ENCODE results near the gene ZNF264. TPM values are rescaled to one million over a fixed set of nuclear protein-coding genes. Genes with fewer than 3 reads are reported as not detected.
A peak's percentile ranks its signal among the peaks of the same experiment; 100 is the strongest.
"Not testable (repeated sequence)": the region's sequence is repeated elsewhere in the genome, so short reads cannot be mapped to it uniquely, and the experiment has no call there.

Gene ZNF264
- total RNA-seq, 1 donor from 2014 or later, result 24.0 TPM

GRCh38 chr19:57192993-57193392 is 1.7 kb downstream of the ZNF264 start:
- Histone ChIP-seq H3K36me3 (ENCODE audit: control insufficient read depth in 3 of 3, insufficient read depth in 3 of 3, low read length in 3 of 3) (peaks cover 41 to 43% (median 42%) of the 10 kb centered on the region in 3 donors), H3K4me3 (ENCODE audit: low read length in 3 of 3) (peak overlapping the region; percentile 97 to 99 (median 98)), H3K9ac (ENCODE audit: low read depth in 1 of 3, low read length in 3 of 3) (peak overlapping the region in 2 of 3 donors; percentile 5 to 94), H3K27me3 (ENCODE audit: control insufficient read depth in 3 of 3, insufficient read depth in 3 of 3, low read length in 3 of 3) (no peaks in the 10 kb centered on the region), H3K27ac (ENCODE audit: low read depth, low read length) (no peak overlapping the region), H3K9me3 (ENCODE audit: control insufficient read depth in 3 of 3, low read length in 3 of 3) (peaks cover 0 to 4% (median 2%) of the 10 kb centered on the region in 3 donors), H3K4me1 (ENCODE audit: control insufficient read depth in 3 of 3, insufficient read depth in 3 of 3, low read length in 3 of 3) (peaks cover 19 to 30% (median 26%) of the 10 kb centered on the region in 3 donors)

DNA sequence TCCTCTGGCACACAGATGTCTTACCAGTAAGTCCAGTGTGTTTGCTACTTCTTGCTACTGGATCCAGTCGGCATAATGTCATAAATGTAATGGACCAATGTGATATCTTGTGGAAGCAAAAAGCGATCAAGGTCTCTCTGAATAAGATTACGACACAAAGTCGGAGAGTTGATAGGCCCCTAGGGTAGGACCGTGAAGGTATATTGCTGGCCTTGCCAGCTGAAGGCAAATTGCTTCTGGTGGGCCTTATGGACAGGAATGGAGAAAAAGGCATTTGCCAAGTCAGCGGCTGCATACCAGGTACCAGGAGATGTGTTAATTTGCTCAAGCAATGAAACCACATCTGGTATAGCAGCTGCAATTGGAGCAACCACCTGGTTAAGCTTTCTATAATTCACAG is 6.6 kb downstream of the ZNF264 start:
- not testable (repeated sequence) for H3K9ac ChIP-seq (ENCODE audit: low read depth in 1 of 3, low read length in 3 of 3); H3K27ac ChIP-seq (ENCODE audit: low read depth, low read length); H3K4me3 ChIP-seq (ENCODE audit: low read length in 3 of 3); H3K9me3 ChIP-seq (ENCODE audit: control insufficient read depth in 3 of 3, low read length in 3 of 3); H3K27me3 ChIP-seq (ENCODE audit: control insufficient read depth in 3 of 3, insufficient read depth in 3 of 3, low read length in 3 of 3)
- peaks cover 9 to 12% (median 12%) of the 10 kb centered on the region in 3 donors for H3K4me1 ChIP-seq (ENCODE audit: control insufficient read depth in 3 of 3, insufficient read depth in 3 of 3, low read length in 3 of 3)
- peaks cover 38 to 54% (median 48%) of the 10 kb centered on the region in 3 donors for H3K36me3 ChIP-seq (ENCODE audit: control insufficient read depth in 3 of 3, insufficient read depth in 3 of 3, low read length in 3 of 3)

GRCh38 chr19:57202160-57202559 is 10.9 kb downstream of the ZNF264 start:
- Histone ChIP-seq H3K9me3 (ENCODE audit: control insufficient read depth in 3 of 3, low read length in 3 of 3) (no peaks in the 10 kb centered on the region), H3K4me1 (ENCODE audit: control insufficient read depth in 3 of 3, insufficient read depth in 3 of 3, low read length in 3 of 3) (peaks cover 0 to 2% (median 0%) of the 10 kb centered on the region in 3 donors), H3K27ac (ENCODE audit: low read depth, low read length) (no peak overlapping the region), H3K4me3 (ENCODE audit: low read length in 3 of 3) (no peak overlapping the region), H3K27me3 (ENCODE audit: control insufficient read depth in 3 of 3, insufficient read depth in 3 of 3, low read length in 3 of 3) (no peaks in the 10 kb centered on the region), H3K36me3 (ENCODE audit: control insufficient read depth in 3 of 3, insufficient read depth in 3 of 3, low read length in 3 of 3) (peaks cover 25 to 40% (median 26%) of the 10 kb centered on the region in 3 donors), H3K9ac (ENCODE audit: low read depth in 1 of 3, low read length in 3 of 3) (no peak overlapping the region)

GRCh38 chr19:57210381-57210780 is 19.1 kb downstream of the ZNF264 start:
- Histone ChIP-seq H3K9me3 (ENCODE audit: control insufficient read depth in 3 of 3, low read length in 3 of 3) (peaks cover 0 to 2% (median 0%) of the 10 kb centered on the region in 3 donors), H3K27ac (ENCODE audit: low read depth, low read length) (no peak overlapping the region), H3K4me3 (ENCODE audit: low read length in 3 of 3) (no peak overlapping the region), H3K36me3 (ENCODE audit: control insufficient read depth in 3 of 3, insufficient read depth in 3 of 3, low read length in 3 of 3) (peaks cover 40 to 66% (median 52%) of the 10 kb centered on the region in 3 donors), H3K9ac (ENCODE audit: low read depth in 1 of 3, low read length in 3 of 3) (no peak overlapping the region), H3K27me3 (ENCODE audit: control insufficient read depth in 3 of 3, insufficient read depth in 3 of 3, low read length in 3 of 3) (no peaks in the 10 kb centered on the region), H3K4me1 (ENCODE audit: control insufficient read depth in 3 of 3, insufficient read depth in 3 of 3, low read length in 3 of 3) (no peaks in the 10 kb centered on the region)

GRCh38 chr19:57212109-57212508 is 20.8 kb downstream of the ZNF264 start:
- Histone ChIP-seq H3K4me3 (ENCODE audit: low read length in 3 of 3) (no peak overlapping the region), H3K27ac (ENCODE audit: low read depth, low read length) (no peak overlapping the region), H3K36me3 (ENCODE audit: control insufficient read depth in 3 of 3, insufficient read depth in 3 of 3, low read length in 3 of 3) (peaks cover 30 to 57% (median 42%) of the 10 kb centered on the region in 3 donors), H3K9me3 (ENCODE audit: control insufficient read depth in 3 of 3, low read length in 3 of 3) (peaks cover 0 to 2% (median 0%) of the 10 kb centered on the region in 3 donors), H3K27me3 (ENCODE audit: control insufficient read depth in 3 of 3, insufficient read depth in 3 of 3, low read length in 3 of 3) (no peaks in the 10 kb centered on the region), H3K4me1 (ENCODE audit: control insufficient read depth in 3 of 3, insufficient read depth in 3 of 3, low read length in 3 of 3) (peaks cover 0 to 2% (median 0%) of the 10 kb centered on the region in 3 donors), H3K9ac (ENCODE audit: low read depth in 1 of 3, low read length in 3 of 3) (no peak overlapping the region)

DNA sequence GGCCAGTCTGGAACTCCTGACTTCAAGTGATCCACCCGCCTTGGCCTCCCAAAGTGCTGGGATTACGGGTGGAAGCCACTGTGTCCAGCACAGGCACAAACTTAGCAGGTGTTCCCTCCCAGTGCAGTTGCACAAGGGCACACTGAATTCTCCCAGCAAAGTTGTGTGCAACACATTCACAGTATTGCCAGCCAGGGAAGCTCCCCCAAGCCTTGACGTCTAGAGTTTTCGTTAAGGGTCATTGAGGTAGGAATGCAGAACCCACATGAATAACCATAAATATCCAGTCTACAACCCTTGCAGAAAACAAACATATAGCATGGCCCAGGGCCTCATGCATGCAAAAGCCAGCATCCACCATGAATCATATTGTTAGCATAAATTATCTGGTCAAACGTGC is 36.2 kb downstream of the ZNF264 start:
- Histone ChIP-seq H3K27me3 (ENCODE audit: control insufficient read depth in 3 of 3, insufficient read depth in 3 of 3, low read length in 3 of 3) (no peaks in the 10 kb centered on the region), H3K27ac (ENCODE audit: low read depth, low read length) (no peak overlapping the region), H3K4me1 (ENCODE audit: control insufficient read depth in 3 of 3, insufficient read depth in 3 of 3, low read length in 3 of 3) (no peaks in the 10 kb centered on the region), H3K9me3 (ENCODE audit: control insufficient read depth in 3 of 3, low read length in 3 of 3) (no peaks in the 10 kb centered on the region), H3K9ac (ENCODE audit: low read depth in 1 of 3, low read length in 3 of 3) (no peak overlapping the region), H3K36me3 (ENCODE audit: control insufficient read depth in 3 of 3, insufficient read depth in 3 of 3, low read length in 3 of 3) (no peaks in the 10 kb centered on the region), H3K4me3 (ENCODE audit: low read length in 3 of 3) (no peak overlapping the region)

DNA sequence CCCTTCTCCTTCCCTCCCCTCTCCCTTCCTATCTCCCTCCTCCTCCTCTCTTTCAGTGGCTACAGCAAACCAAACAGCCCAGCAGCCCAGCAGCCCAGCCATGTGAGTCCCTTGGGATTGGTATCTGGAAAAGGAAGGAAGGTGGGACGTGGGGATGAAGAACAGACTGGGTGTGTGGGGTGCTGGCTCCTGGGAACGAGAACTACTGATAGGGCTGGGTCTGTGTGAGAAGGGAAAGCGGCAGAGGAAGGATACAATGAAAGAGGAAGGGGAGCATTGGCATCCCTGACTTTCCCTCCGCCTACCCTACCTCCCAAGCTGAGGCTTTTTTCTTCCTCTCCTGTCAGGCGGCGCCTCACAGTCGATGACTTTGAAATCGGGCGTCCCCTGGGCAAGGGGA is 40.4 kb downstream of the ZNF264 start:
- Histone ChIP-seq H3K9me3 (ENCODE audit: control insufficient read depth in 3 of 3, low read length in 3 of 3) (no peaks in the 10 kb centered on the region), H3K4me3 (ENCODE audit: low read length in 3 of 3) (no peak overlapping the region), H3K4me1 (ENCODE audit: control insufficient read depth in 3 of 3, insufficient read depth in 3 of 3, low read length in 3 of 3) (no peaks in the 10 kb centered on the region), H3K27ac (ENCODE audit: low read depth, low read length) (no peak overlapping the region), H3K27me3 (ENCODE audit: control insufficient read depth in 3 of 3, insufficient read depth in 3 of 3, low read length in 3 of 3) (no peaks in the 10 kb centered on the region), H3K9ac (ENCODE audit: low read depth in 1 of 3, low read length in 3 of 3) (no peak overlapping the region), H3K36me3 (ENCODE audit: control insufficient read depth in 3 of 3, insufficient read depth in 3 of 3, low read length in 3 of 3) (peaks cover 0 to 7% (median 0%) of the 10 kb centered on the region in 3 donors)

GRCh38 chr19:57233207-57233606 is 41.9 kb downstream of the ZNF264 start:
- no peak overlapping the region for H3K27ac ChIP-seq (ENCODE audit: low read depth, low read length)
- peaks cover 0 to 7% (median 0%) of the 10 kb centered on the region in 3 donors for H3K36me3 ChIP-seq (ENCODE audit: control insufficient read depth in 3 of 3, insufficient read depth in 3 of 3, low read length in 3 of 3)
- no peak overlapping the region for H3K9ac ChIP-seq (ENCODE audit: low read depth in 1 of 3, low read length in 3 of 3)
- H3K27me3 ChIP-seq (ENCODE audit: control insufficient read depth in 3 of 3, insufficient read depth in 3 of 3, low read length in 3 of 3), result no peaks in the 10 kb centered on the region
- no peaks in the 10 kb centered on the region for H3K4me1 ChIP-seq (ENCODE audit: control insufficient read depth in 3 of 3, insufficient read depth in 3 of 3, low read length in 3 of 3)
- H3K9me3 ChIP-seq (ENCODE audit: control insufficient read depth in 3 of 3, low read length in 3 of 3), result no peaks in the 10 kb centered on the region
- H3K4me3 ChIP-seq (ENCODE audit: low read length in 3 of 3), result no peak overlapping the region

GRCh38 chr19:57239982-57240310 is 48.6 kb downstream of the ZNF264 start:
- Histone ChIP-seq H3K27ac (ENCODE audit: low read depth, low read length) (peak overlapping the region; percentile 96), H3K36me3 (ENCODE audit: control insufficient read depth in 3 of 3, insufficient read depth in 3 of 3, low read length in 3 of 3) (peaks cover 9 to 15% (median 13%) of the 10 kb centered on the region in 3 donors), H3K9ac (ENCODE audit: low read depth in 1 of 3, low read length in 3 of 3) (peak overlapping the region; percentile 98 to 99 (median 99)), H3K4me3 (ENCODE audit: low read length in 3 of 3) (peak overlapping the region; percentile 95 to 99 (median 98)), H3K4me1 (ENCODE audit: control insufficient read depth in 3 of 3, insufficient read depth in 3 of 3, low read length in 3 of 3) (peaks cover 15 to 22% (median 20%) of the 10 kb centered on the region in 3 donors), H3K27me3 (ENCODE audit: control insufficient read depth in 3 of 3, insufficient read depth in 3 of 3, low read length in 3 of 3) (no peaks in the 10 kb centered on the region), H3K9me3 (ENCODE audit: control insufficient read depth in 3 of 3, low read length in 3 of 3) (no peaks in the 10 kb centered on the region)

GRCh38 chr19:57240311-57241090 is 49.2 kb downstream of the ZNF264 start, which contains the start of gene ZNF805:
Gene ZNF805 (plus strand): TSS chr19:57240632. CDS start chr19:57240892, 260 bp downstream.
- H3K27me3 ChIP-seq (ENCODE audit: control insufficient read depth in 3 of 3, insufficient read depth in 3 of 3, low read length in 3 of 3), result no peaks in the 10 kb centered on the region
- H3K27ac ChIP-seq (ENCODE audit: low read depth, low read length), result peak within 1 kb of the TSS; percentile 96
- peaks cover 15 to 22% (median 20%) of the 10 kb centered on the region in 3 donors for H3K4me1 ChIP-seq (ENCODE audit: control insufficient read depth in 3 of 3, insufficient read depth in 3 of 3, low read length in 3 of 3)
- H3K4me3 ChIP-seq (ENCODE audit: low read length in 3 of 3), result peak within 1 kb of the TSS; percentile 95 to 99 (median 98)
- peak within 1 kb of the TSS; percentile 98 to 99 (median 99) for H3K9ac ChIP-seq (ENCODE audit: low read depth in 1 of 3, low read length in 3 of 3)
- H3K36me3 ChIP-seq (ENCODE audit: control insufficient read depth in 3 of 3, insufficient read depth in 3 of 3, low read length in 3 of 3), result peaks cover 12 to 19% (median 16%) of the 10 kb centered on the region in 3 donors
- no peaks in the 10 kb centered on the region for H3K9me3 ChIP-seq (ENCODE audit: control insufficient read depth in 3 of 3, low read length in 3 of 3)
